AG04450 (cell line): ENCODE results near the gene MORC1. TPM values are rescaled to one million over a fixed set of nuclear protein-coding genes. Genes with fewer than 3 reads are reported as not detected.
"Not testable (repeated sequence)": the region's sequence is repeated elsewhere in the genome, so short reads cannot be mapped to it uniquely, and the experiment has no call there.

Source experiments
- CTCF ChIA-PET: fragments of 300-600, 350-600 bp; formaldehyde crosslinking; extraction: SDS; loops from one replicate; lab custom pipeline; 2022; ENCODE audit warnings: antibody characterized with exemption, inconsistent platforms; lab: Charles Lee
- POLR2A ChIA-PET: fragments of 350-600 bp; formaldehyde crosslinking; extraction: SDS; loops from one replicate; lab custom pipeline; 2021; ENCODE audit warnings: antibody characterized with exemption, inconsistent platforms; lab: Yijun Ruan, JAX
- DNase-seq: peaks from one replicate; pipeline ENCODE4 v3.0.0-alpha.2; 2011; ENCODE audit warnings: low read depth, low spot score
- H3K27ac ChIP-seq: one replicate; pipeline ENCODE4 v1.5.1; 2012; ENCODE audit warnings: low read depth, low read length, control low read depth
- H3K27me3 ChIP-seq: one replicate; pipeline ENCODE4 v1.6.0; 2012; ENCODE audit warnings: low read length; ENCODE audit not compliant: control insufficient read depth, insufficient read depth
- H3K4me3 ChIP-seq: 2 replicates; pipeline ENCODE4 v1.5.1; 2011; ENCODE audit warnings: mild to moderate bottlenecking, low read depth, low read length, control low read depth
- H3K9me3 ChIP-seq: 2 replicates; pipeline ENCODE4 v1.5.1; 2012; ENCODE audit warnings: low read length; ENCODE audit not compliant: control insufficient read depth, insufficient read depth
- CTCF ChIP-seq: IDR thresholded peaks from 2 replicates; pipeline ENCODE4 v1.5.1; 2011; ENCODE audit warnings: low read depth, low read length, control low read depth, inconsistent platforms
- polyA plus RNA-seq: library from polyadenylated mRNA; depleted of rRNA; stranded (reverse); fragments of >200 nt; gene quantifications from 2 replicates; pipeline ENCODE4 v1.2.3, GENCODE V29; 2011

The MORC1 gene
- polyA plus RNA-seq, 1 experiment = not detected

GRCh38 chr3:109136523-109136922 is 18.6 kb upstream of the MORC1 start, which contains the start of gene C3orf85:
C3orf85 (plus strand) TSS chr3:109136719; CDS start chr3:109136848, 129 bp downstream.
- H3K27ac ChIP-seq = no peak within 1 kb of the TSS
- POLR2A ChIA-PET = no interaction called here
- H3K9me3 ChIP-seq = no peaks in the 10 kb centered on the region
- no peak within 1 kb of the TSS for H3K4me3 ChIP-seq
- DNase-seq = no peak
- no peak for TF ChIP-seq CTCF
- no peaks in the 10 kb centered on the region for H3K27me3 ChIP-seq
- CTCF ChIA-PET = interaction anchor here (0.9 kb wide), 1 partner anchor 86 kb away, joined by 3 read pairs; no protein-coding TSS in a partner anchor

GRCh38 chr3:109133474-109133816 is 15.5 kb upstream of the MORC1 start:
- H3K9me3 ChIP-seq, CTCF ChIA-PET, H3K4me3 ChIP-seq, H3K27ac ChIP-seq, DNase-seq, H3K27me3 ChIP-seq, POLR2A ChIA-PET: not testable (repeated sequence)

GRCh38 chr3:109132801-109133473 is 15.0 kb upstream of the MORC1 start:
- POLR2A ChIA-PET = no interaction called here
- Histone ChIP-seq H3K27ac (no peak overlapping the region), H3K4me3 (no peak overlapping the region), H3K9me3 (no peaks in the 10 kb centered on the region), H3K27me3 (no peaks in the 10 kb centered on the region)
- no peak for TF ChIP-seq CTCF
- CTCF ChIA-PET = no interaction called here
- DNase-seq = no peak

GRCh38 chr3:109131276-109131675 is 13.3 kb upstream of the MORC1 start:
- DNase-seq = no peak
- TF ChIP-seq CTCF = no peak
- no peak overlapping the region for H3K4me3 ChIP-seq
- H3K27ac ChIP-seq = no peak overlapping the region
- CTCF ChIA-PET = no interaction called here
- no peaks in the 10 kb centered on the region for H3K9me3 ChIP-seq
- POLR2A ChIA-PET = no interaction called here
- no peaks in the 10 kb centered on the region for H3K27me3 ChIP-seq

- no peaks in the 10 kb centered on the region for H3K27me3 ChIP-seq
- H3K4me3 ChIP-seq = no peak overlapping the region
- H3K9me3 ChIP-seq = no peaks in the 10 kb centered on the region
- no peak for TF ChIP-seq CTCF
- ChIA-PET POLR2A (no interaction called here), CTCF (no interaction called here)
- H3K27ac ChIP-seq = no peak overlapping the region
- DNase-seq = no peak
These were observed 9.6 kb upstream of the MORC1 start for GRCh38 chr3:109127553-109127952.
